Measurements from ENCODE around the gene GNPDA1.

DNA sequence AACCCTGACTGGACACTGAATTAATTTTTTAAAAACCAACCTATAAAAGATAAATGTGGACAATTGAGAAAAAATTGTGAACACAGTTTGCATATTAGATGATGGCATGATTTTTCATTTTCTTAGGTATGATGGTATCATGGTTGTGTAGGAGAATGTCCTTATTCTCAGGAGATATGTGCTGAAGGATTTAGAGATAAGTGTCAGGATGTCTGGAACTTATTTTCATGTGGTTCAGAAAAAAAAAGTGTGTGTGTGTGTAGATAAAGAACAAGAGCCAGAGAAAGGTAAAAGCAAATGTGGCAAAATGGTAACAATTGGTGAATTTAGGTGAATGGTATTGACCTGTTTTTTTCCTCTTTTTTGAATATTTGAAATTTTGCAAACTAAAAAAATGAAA is 4.0 kb downstream of the GNPDA1 start:
- TF ChIP-seq, protein P1, sequence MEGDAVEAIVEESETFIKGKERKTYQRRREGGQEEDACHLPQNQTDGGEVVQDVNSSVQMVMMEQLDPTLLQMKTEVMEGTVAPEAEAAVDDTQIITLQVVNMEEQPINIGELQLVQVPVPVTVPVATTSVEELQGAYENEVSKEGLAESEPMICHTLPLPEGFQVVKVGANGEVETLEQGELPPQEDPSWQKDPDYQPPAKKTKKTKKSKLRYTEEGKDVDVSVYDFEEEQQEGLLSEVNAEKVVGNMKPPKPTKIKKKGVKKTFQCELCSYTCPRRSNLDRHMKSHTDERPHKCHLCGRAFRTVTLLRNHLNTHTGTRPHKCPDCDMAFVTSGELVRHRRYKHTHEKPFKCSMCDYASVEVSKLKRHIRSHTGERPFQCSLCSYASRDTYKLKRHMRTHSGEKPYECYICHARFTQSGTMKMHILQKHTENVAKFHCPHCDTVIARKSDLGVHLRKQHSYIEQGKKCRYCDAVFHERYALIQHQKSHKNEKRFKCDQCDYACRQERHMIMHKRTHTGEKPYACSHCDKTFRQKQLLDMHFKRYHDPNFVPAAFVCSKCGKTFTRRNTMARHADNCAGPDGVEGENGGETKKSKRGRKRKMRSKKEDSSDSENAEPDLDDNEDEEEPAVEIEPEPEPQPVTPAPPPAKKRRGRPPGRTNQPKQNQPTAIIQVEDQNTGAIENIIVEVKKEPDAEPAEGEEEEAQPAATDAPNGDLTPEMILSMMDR (IDR thresholded peaks at IDR 0.05; ENCODE audit: low read depth, low read length, missing input control): no peak
- no peak for TF ChIP-seq FOXA1 (IDR thresholded peaks at IDR 0.05)
- no peak for TF ChIP-seq RXRA (IDR thresholded peaks at IDR 0.05)
- TF ChIP-seq, protein P2, sequence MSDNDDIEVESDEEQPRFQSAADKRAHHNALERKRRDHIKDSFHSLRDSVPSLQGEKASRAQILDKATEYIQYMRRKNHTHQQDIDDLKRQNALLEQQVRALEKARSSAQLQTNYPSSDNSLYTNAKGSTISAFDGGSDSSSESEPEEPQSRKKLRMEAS (IDR thresholded peaks at IDR 0.05): no peak
- no peak for TF ChIP-seq TAF1 (conservative IDR thresholded peaks at IDR 0.05)
- TF ChIP-seq GABPA (IDR thresholded peaks at IDR 0.05 in 1 of 2, conservative IDR thresholded peaks at IDR 0.05 in 1 of 2): no peak
- TF ChIP-seq HNF4G (IDR thresholded peaks at IDR 0.05): no peak
- TF ChIP-seq, protein P3, sequence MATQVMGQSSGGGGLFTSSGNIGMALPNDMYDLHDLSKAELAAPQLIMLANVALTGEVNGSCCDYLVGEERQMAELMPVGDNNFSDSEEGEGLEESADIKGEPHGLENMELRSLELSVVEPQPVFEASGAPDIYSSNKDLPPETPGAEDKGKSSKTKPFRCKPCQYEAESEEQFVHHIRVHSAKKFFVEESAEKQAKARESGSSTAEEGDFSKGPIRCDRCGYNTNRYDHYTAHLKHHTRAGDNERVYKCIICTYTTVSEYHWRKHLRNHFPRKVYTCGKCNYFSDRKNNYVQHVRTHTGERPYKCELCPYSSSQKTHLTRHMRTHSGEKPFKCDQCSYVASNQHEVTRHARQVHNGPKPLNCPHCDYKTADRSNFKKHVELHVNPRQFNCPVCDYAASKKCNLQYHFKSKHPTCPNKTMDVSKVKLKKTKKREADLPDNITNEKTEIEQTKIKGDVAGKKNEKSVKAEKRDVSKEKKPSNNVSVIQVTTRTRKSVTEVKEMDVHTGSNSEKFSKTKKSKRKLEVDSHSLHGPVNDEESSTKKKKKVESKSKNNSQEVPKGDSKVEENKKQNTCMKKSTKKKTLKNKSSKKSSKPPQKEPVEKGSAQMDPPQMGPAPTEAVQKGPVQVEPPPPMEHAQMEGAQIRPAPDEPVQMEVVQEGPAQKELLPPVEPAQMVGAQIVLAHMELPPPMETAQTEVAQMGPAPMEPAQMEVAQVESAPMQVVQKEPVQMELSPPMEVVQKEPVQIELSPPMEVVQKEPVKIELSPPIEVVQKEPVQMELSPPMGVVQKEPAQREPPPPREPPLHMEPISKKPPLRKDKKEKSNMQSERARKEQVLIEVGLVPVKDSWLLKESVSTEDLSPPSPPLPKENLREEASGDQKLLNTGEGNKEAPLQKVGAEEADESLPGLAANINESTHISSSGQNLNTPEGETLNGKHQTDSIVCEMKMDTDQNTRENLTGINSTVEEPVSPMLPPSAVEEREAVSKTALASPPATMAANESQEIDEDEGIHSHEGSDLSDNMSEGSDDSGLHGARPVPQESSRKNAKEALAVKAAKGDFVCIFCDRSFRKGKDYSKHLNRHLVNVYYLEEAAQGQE (IDR thresholded peaks at IDR 0.05): no peak
- TF ChIP-seq JUND (IDR thresholded peaks at IDR 0.05): no peak
- TF ChIP-seq EGR1 (IDR thresholded peaks at IDR 0.05; ENCODE audit: low read depth in 2 of 2): no peak
- TF ChIP-seq FOXA2 (IDR thresholded peaks at IDR 0.05): no peak
- no peak for TF ChIP-seq YY1 (IDR thresholded peaks at IDR 0.05)
- TF ChIP-seq RAD21 (IDR thresholded peaks at IDR 0.05): no peak
- TF ChIP-seq SP1 (IDR thresholded peaks at IDR 0.05): no peak
